H9 (cell line): ENCODE data around the gene IDUA. TPM values are rescaled to one million over a fixed set of nuclear protein-coding genes. Genes with fewer than 3 reads are reported as not detected.
"Not testable (repeated sequence)": the region's sequence is repeated elsewhere in the genome, so short reads cannot be mapped to it uniquely, and the experiment has no call there.

Experiments
- DNase-seq: peaks from one replicate; pipeline ENCODE4 v3.0.0-alpha.2; 2017
- H2AFZ ChIP-seq: one replicate; pipeline ENCODE4 v1.6.1; 2013; ENCODE audit warnings: mild to moderate bottlenecking, low read length, control low read depth, moderate library complexity
- H2AK5ac ChIP-seq: 2 replicates; pipeline ENCODE4 v1.6.1; 2013; ENCODE audit warnings: low read length, control low read depth, mixed read lengths; ENCODE audit not compliant: insufficient read length
- H2BK120ac ChIP-seq: one replicate; pipeline ENCODE4 v1.6.1; 2013; ENCODE audit warnings: low read depth, mild to moderate bottlenecking, low read length, control low read depth, inconsistent platforms; ENCODE audit not compliant: poor library complexity, severe bottlenecking
- H2BK12ac ChIP-seq: 2 replicates; pipeline ENCODE4 v1.6.1; 2013; ENCODE audit warnings: low read length, control low read depth, mixed read lengths, low read depth; ENCODE audit not compliant: insufficient read length
- H2BK15ac ChIP-seq: 2 replicates; pipeline ENCODE4 v1.6.1; 2013; ENCODE audit warnings: low read depth, low read length, control low read depth
- H2BK20ac ChIP-seq: one replicate; pipeline ENCODE4 v1.6.1; 2013; ENCODE audit warnings: low read depth, mild to moderate bottlenecking, low read length, control low read depth, inconsistent platforms; ENCODE audit not compliant: poor library complexity, severe bottlenecking
- H2BK5ac ChIP-seq: 2 replicates; pipeline ENCODE4 v1.6.1; 2013; ENCODE audit warnings: low read length, control low read depth, mixed read lengths; ENCODE audit not compliant: insufficient read length
- H3K14ac ChIP-seq: 2 replicates; pipeline ENCODE4 v1.6.1; 2013; ENCODE audit warnings: low read length, control low read depth; ENCODE audit not compliant: insufficient read depth
- H3K18ac ChIP-seq: 2 replicates; pipeline ENCODE4 v1.6.1; 2013; ENCODE audit warnings: low read depth, mild to moderate bottlenecking, mixed read lengths, low read length, control low read depth; ENCODE audit not compliant: insufficient read length
- H3K23ac ChIP-seq: 2 replicates; pipeline ENCODE4 v1.6.1; 2013; ENCODE audit warnings: low read length, control low read depth, mixed read lengths, low read depth; ENCODE audit not compliant: insufficient read length
- H3K23me2 ChIP-seq: 2 replicates; pipeline ENCODE4 v1.6.1; 2013; ENCODE audit warnings: low read depth, mild to moderate bottlenecking, mixed read lengths, low read length, control low read depth; ENCODE audit not compliant: insufficient read length, poor library complexity, severe bottlenecking
- H3K27ac ChIP-seq: 2 replicates; pipeline ENCODE4 v1.5.1; 2013; ENCODE audit warnings: low read length, control low read depth, mixed read lengths, low read depth; ENCODE audit not compliant: insufficient read length
- H3K27me3 ChIP-seq: 2 replicates; pipeline ENCODE4 v1.6.1; 2013; ENCODE audit warnings: low read length, control low read depth, inconsistent platforms; ENCODE audit not compliant: insufficient read depth
- H3K4ac ChIP-seq: 2 replicates; pipeline ENCODE4 v1.6.1; 2013; ENCODE audit warnings: low read depth, mild to moderate bottlenecking, control low read depth, inconsistent platforms, low read length, moderate library complexity
- H3K4me1 ChIP-seq: 2 replicates; pipeline ENCODE4 v1.6.1; 2013; ENCODE audit warnings: low read length, control low read depth, inconsistent platforms; ENCODE audit not compliant: insufficient read depth
- H3K4me2 ChIP-seq: 2 replicates; pipeline ENCODE4 v1.6.1; 2013; ENCODE audit warnings: low read length, control low read depth, mixed read lengths; ENCODE audit not compliant: insufficient read length, insufficient read depth
- H3K56ac ChIP-seq: 2 replicates; pipeline ENCODE4 v1.6.1; 2013; ENCODE audit warnings: low read depth, mild to moderate bottlenecking, mixed read lengths, low read length, control low read depth; ENCODE audit not compliant: insufficient read length
- H3K79me1 ChIP-seq: 2 replicates; pipeline ENCODE4 v1.6.1; 2013; ENCODE audit warnings: low read depth, mild to moderate bottlenecking, moderate library complexity, low read length, control low read depth, inconsistent platforms; ENCODE audit not compliant: insufficient read depth, poor library complexity, severe bottlenecking
- H3K79me2 ChIP-seq: 2 replicates; pipeline ENCODE4 v1.6.1; 2013; ENCODE audit warnings: low read length, control low read depth, inconsistent platforms; ENCODE audit not compliant: insufficient read depth
- H3K9ac ChIP-seq: 2 replicates; pipeline ENCODE4 v1.6.1; 2013; ENCODE audit warnings: low read length, control low read depth, mixed read lengths; ENCODE audit not compliant: insufficient read length; ENCODE audit errors: extremely low read depth
- H3K9me3 ChIP-seq: one replicate; pipeline ENCODE4 v1.6.1; 2013; ENCODE audit warnings: low read depth, low read length, inconsistent platforms; ENCODE audit not compliant: control insufficient read depth
- H3T11ph ChIP-seq: one replicate; pipeline ENCODE4 v1.6.1; 2013; ENCODE audit warnings: mild to moderate bottlenecking, low read length, control low read depth, inconsistent platforms
- H4K20me1 ChIP-seq: one replicate; pipeline ENCODE4 v1.6.1; 2013; ENCODE audit not compliant: control insufficient read depth, insufficient read length, insufficient read depth
- H4K5ac ChIP-seq: 2 replicates; pipeline ENCODE4 v1.6.1; 2013; ENCODE audit warnings: low read depth, mild to moderate bottlenecking, mixed read lengths, low read length, control low read depth; ENCODE audit not compliant: insufficient read length
- H4K8ac ChIP-seq: replicated peaks from 2 replicates; pipeline ENCODE4 v1.6.1; 2013; ENCODE audit warnings: low read length, control low read depth, mixed read lengths, low read depth; ENCODE audit not compliant: insufficient read length
- H4K91ac ChIP-seq: 2 replicates; pipeline ENCODE4 v1.6.1; 2013; ENCODE audit warnings: low read depth, mild to moderate bottlenecking, moderate library complexity, mixed read lengths, low read length, control low read depth; ENCODE audit not compliant: insufficient read length
- H3K27ac Mint-ChIP-seq, 3 experiments: 2 replicates in 2 of 3; 3 replicates in 1 of 3; pipeline ENCODE4 v1.8.0; 2020 to 2021; ENCODE audit warnings: mixed read lengths in 3 of 3, mild to moderate bottlenecking in 1 of 3, moderate library complexity in 1 of 3
- H3K27me3 Mint-ChIP-seq: 2 replicates; pipeline ENCODE4 v1.8.0; 2021; ENCODE audit warnings: low read depth, mild to moderate bottlenecking, moderate library complexity, mixed read lengths
- H3K36me3 Mint-ChIP-seq, 3 experiments: 2 replicates in 2 of 3; 3 replicates in 1 of 3; pipeline ENCODE4 v1.8.0; 2020 to 2021; ENCODE audit warnings: low read depth in 3 of 3, mixed read lengths in 3 of 3; ENCODE audit not compliant: insufficient read depth in 1 of 3
- H3K4me1 Mint-ChIP-seq, 2 experiments: 2 replicates each; pipeline ENCODE4 v1.8.0; 2020; ENCODE audit warnings: mixed read lengths in 2 of 2
- H3K4me3 Mint-ChIP-seq, 2 experiments: 2 replicates in 1 of 2; 3 replicates in 1 of 2; pipeline ENCODE4 v1.8.0; 2020 to 2021; ENCODE audit warnings: mild to moderate bottlenecking in 2 of 2, mixed read lengths in 2 of 2, moderate library complexity in 1 of 2
- H3K9me3 Mint-ChIP-seq, 2 experiments: 2 replicates in 1 of 2; 3 replicates in 1 of 2; pipeline ENCODE4 v1.8.0; 2020; ENCODE audit warnings: mild to moderate bottlenecking in 2 of 2, mixed read lengths in 2 of 2, moderate library complexity in 1 of 2
- WGBS: extraction: QIAGEN DNeasy Blood & Tissue Kit; methylation state at CpG from one replicate; pipeline ENCODE4 v1.1.7; 2013; ENCODE audit warnings: missing lambda C conversion rate, low lambda C conversion rate, mixed read lengths; ENCODE audit not compliant: insufficient read length; ENCODE audit errors: extremely low coverage; 5-methylcytosine and 5-hydroxymethylcytosine counted together
- total RNA-seq: library from RNA; stranded (reverse); gene quantifications from 2 replicates; pipeline ENCODE4 v1.2.1, GENCODE V29; 2021
- TF ChIP-seq, protein P1 (sequence below): fragments of 200-600 bp; sonication (generic); conservative IDR thresholded peaks from 3 replicates; pipeline ENCODE4 v1.8.0; 2021; ENCODE audit warnings: antibody characterized with exemption, mild to moderate bottlenecking

The IDUA gene
- total RNA-seq, 1 experiment from 2014 or later, result 14.5 TPM

DNA sequence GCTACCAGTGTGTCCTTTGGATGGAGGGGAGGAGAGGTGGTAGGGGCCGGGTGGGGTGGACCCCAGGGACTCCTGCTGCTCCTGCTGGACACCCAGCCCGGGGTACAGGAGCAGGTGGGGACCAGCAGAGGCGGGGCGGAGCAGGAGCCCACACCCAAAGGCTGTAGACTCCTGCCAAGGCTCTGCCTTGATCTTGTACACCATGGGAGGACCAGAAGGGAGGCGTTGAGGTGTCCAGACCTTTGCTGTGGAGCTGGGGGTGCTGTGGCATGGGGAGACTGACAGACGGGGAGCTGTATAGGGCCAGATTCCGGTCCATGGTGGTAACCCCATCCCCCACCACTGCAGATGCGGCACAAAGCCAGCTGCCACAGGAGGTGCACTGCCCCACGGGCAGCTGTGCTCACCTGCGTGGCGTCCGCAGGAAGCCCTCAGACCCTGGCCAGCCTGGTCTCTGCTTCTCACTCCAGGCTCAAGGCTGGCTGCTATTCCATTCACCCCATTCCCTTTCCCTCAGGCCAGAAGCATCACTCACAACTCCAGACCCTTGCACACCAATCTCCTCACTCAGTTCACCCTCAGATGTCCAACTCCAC lies 11.3 kb downstream of the IDUA start:
- H3K4me1 Mint-ChIP-seq, result peaks cover 2 to 4% of the 10 kb centered on the region in 2 experiments; a peak in 2 of 4 replicates
- H3T11ph ChIP-seq, result no peak overlapping the region
- no peak overlapping the region for H2AFZ ChIP-seq
- H2BK12ac ChIP-seq, result no peak overlapping the region
- no peak overlapping the region for H4K8ac ChIP-seq
- H2BK5ac ChIP-seq, result no peak overlapping the region
- H3K27ac ChIP-seq, result no peak overlapping the region
- WGBS, result no CpG with 5 or more reads among the region's 12 CpGs
- no peak overlapping the region for H3K14ac ChIP-seq
- H3K4me1 ChIP-seq, result no peaks in the 10 kb centered on the region
- H2AK5ac ChIP-seq, result no peak overlapping the region
- H3K23me2 ChIP-seq, result peaks cover 11% of the 10 kb centered on the region
- no peaks in the 10 kb centered on the region for H3K36me3 Mint-ChIP-seq
- no peak overlapping the region for H3K9ac ChIP-seq
- no peaks in the 10 kb centered on the region for H3K79me2 ChIP-seq
- H3K27ac Mint-ChIP-seq, result no peak overlapping the region
- peaks cover 33% of the 10 kb centered on the region; the same call in 1 of the 2 replicates for H3K27me3 ChIP-seq
- no peak overlapping the region for H3K4me2 ChIP-seq
- H3K23ac ChIP-seq, result no peak overlapping the region
- peaks cover 68% of the 10 kb centered on the region for H3K27me3 Mint-ChIP-seq
- no peak overlapping the region for H3K56ac ChIP-seq
- no peak overlapping the region for H4K91ac ChIP-seq
- no peak overlapping the region for H3K18ac ChIP-seq
- H2BK120ac ChIP-seq, result no peak overlapping the region
- H3K79me1 ChIP-seq, result no peaks in the 10 kb centered on the region
- H4K20me1 ChIP-seq, result no peaks in the 10 kb centered on the region
- peak overlapping the region; percentile 21 to 36; a peak in 2 of 5 replicates for H3K4me3 Mint-ChIP-seq
- no peak overlapping the region for H4K5ac ChIP-seq
- H2BK20ac ChIP-seq, result no peak overlapping the region
- H2BK15ac ChIP-seq, result no peak overlapping the region
- DNase-seq, result no peak
- H3K4ac ChIP-seq, result no peak overlapping the region
- H3K9me3 Mint-ChIP-seq, result peaks cover 0 to 2% of the 10 kb centered on the region in 2 experiments; a peak in 1 of 5 replicates
- no peaks in the 10 kb centered on the region for H3K9me3 ChIP-seq
- TF ChIP-seq, protein P1, sequence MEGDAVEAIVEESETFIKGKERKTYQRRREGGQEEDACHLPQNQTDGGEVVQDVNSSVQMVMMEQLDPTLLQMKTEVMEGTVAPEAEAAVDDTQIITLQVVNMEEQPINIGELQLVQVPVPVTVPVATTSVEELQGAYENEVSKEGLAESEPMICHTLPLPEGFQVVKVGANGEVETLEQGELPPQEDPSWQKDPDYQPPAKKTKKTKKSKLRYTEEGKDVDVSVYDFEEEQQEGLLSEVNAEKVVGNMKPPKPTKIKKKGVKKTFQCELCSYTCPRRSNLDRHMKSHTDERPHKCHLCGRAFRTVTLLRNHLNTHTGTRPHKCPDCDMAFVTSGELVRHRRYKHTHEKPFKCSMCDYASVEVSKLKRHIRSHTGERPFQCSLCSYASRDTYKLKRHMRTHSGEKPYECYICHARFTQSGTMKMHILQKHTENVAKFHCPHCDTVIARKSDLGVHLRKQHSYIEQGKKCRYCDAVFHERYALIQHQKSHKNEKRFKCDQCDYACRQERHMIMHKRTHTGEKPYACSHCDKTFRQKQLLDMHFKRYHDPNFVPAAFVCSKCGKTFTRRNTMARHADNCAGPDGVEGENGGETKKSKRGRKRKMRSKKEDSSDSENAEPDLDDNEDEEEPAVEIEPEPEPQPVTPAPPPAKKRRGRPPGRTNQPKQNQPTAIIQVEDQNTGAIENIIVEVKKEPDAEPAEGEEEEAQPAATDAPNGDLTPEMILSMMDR, result no peak

DNA sequence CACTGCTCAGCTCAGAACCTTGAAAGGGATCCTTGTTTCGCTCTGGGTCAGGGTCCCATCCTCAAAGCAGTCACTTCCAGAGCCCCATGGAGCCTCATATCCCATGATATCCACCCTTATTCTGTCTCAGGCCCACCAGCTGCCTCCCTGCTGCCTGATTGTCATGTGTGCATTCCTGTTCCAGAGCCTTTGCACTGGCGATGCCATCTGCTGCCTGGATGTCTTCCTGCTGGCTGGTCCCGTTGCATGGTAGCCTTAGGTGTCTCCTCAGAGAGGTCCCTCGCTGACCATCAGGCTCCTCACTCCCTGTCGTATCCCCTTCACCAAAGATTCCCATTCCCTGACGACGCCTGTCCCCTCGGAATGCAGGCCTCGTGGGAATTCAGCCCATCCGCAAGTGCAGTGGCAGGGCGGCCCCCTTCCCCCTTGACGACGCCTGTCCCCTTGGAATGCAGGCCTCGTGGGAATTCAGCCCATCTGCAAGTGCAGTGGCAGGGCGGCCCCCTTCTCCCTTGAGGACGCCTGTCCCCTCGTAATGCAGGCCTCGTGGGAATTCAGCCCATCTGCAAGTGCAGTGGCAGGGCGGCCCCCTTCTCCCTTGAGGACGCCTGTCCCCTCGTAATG lies 12.5 kb downstream of the IDUA start:
- H3K4me1 Mint-ChIP-seq, H3K79me2 ChIP-seq, H3K36me3 Mint-ChIP-seq, H3K4me1 ChIP-seq, H3K18ac ChIP-seq, H2BK12ac ChIP-seq, H4K8ac ChIP-seq, H3K27ac Mint-ChIP-seq, H4K5ac ChIP-seq, H3K14ac ChIP-seq, H2AK5ac ChIP-seq, H3K9ac ChIP-seq, H2AFZ ChIP-seq, H3K4ac ChIP-seq, H3K9me3 Mint-ChIP-seq, H3K9me3 ChIP-seq, H2BK120ac ChIP-seq, H3K27ac ChIP-seq, H3K56ac ChIP-seq, H2BK20ac ChIP-seq, H4K91ac ChIP-seq, H3T11ph ChIP-seq, DNase-seq, H2BK5ac ChIP-seq, H4K20me1 ChIP-seq, H3K79me1 ChIP-seq, H3K23ac ChIP-seq, H2BK15ac ChIP-seq, H3K4me2 ChIP-seq: not testable (repeated sequence)
- Mint-ChIP-seq H3K27me3 (peaks cover 80% of the 10 kb centered on the region), H3K4me3 (peak overlapping the region in 1 of 2 experiments; percentile 13; a peak in 1 of 5 replicates)
- peaks cover 11% of the 10 kb centered on the region for H3K23me2 ChIP-seq
- peaks cover 41% of the 10 kb centered on the region; the same call in 1 of the 2 replicates for H3K27me3 ChIP-seq
- WGBS, result no CpG with 5 or more reads among the region's 21 CpGs
